GM23338 (cell line): ENCODE data around the gene FAAH. TPM values are rescaled to one million over a fixed set of nuclear protein-coding genes. Genes with fewer than 3 reads are reported as not detected.

ENCODE experiments used
- ATAC-seq: fragments of 200-7000 bp; cut with Tn5 transposase; 3 replicates; pipeline ENCODE4 v1.9.1; 2020
- DNase-seq: peaks from one replicate; pipeline ENCODE4 v3.0.0-alpha.2; 2015; ENCODE audit warnings: low spot score
- H2AFZ ChIP-seq: fragments of 200-600 bp; sonication (generic); 2 replicates; pipeline ENCODE4 v1.8.0; 2016; ENCODE audit warnings: antibody characterized with exemption, mild to moderate bottlenecking, moderate library complexity
- H3F3A ChIP-seq: fragments of 200-600 bp; sonication (generic); replicated peaks from 2 replicates; pipeline ENCODE4 v1.8.0; 2017; ENCODE audit warnings: antibody characterized with exemption, mixed run types, low read depth
- H3K27ac ChIP-seq: fragments of 200-600 bp; sonication (generic); 2 replicates; pipeline ENCODE4 v1.6.1; 2016; ENCODE audit warnings: low read depth
- H3K27me3 ChIP-seq: fragments of 200-600 bp; sonication (generic); 2 replicates; pipeline ENCODE4 v1.8.0; 2016; ENCODE audit warnings: mild to moderate bottlenecking, mixed run types, moderate library complexity; ENCODE audit not compliant: insufficient read depth
- H3K36me3 ChIP-seq: fragments of 200-600 bp; sonication (generic); 2 replicates; pipeline ENCODE4 v1.8.0; 2016; ENCODE audit warnings: mild to moderate bottlenecking; ENCODE audit not compliant: insufficient read depth
- H3K4me1 ChIP-seq: fragments of 200-600 bp; sonication (generic); 2 replicates; pipeline ENCODE4 v1.8.0; 2016; ENCODE audit warnings: mild to moderate bottlenecking, moderate library complexity; ENCODE audit not compliant: insufficient read depth
- H3K4me2 ChIP-seq: fragments of 200-600 bp; sonication (generic); 2 replicates; pipeline ENCODE4 v1.7.1; 2017; ENCODE audit warnings: mixed run types
- H3K4me3 ChIP-seq: fragments of 200-600 bp; sonication (generic); 2 replicates; pipeline ENCODE4 v1.6.1; 2016; ENCODE audit warnings: mixed run types
- H3K79me2 ChIP-seq: fragments of 200-600 bp; sonication (generic); replicated peaks from 2 replicates; pipeline ENCODE4 v1.8.0; 2017; ENCODE audit warnings: mild to moderate bottlenecking; ENCODE audit not compliant: insufficient read depth
- H3K9me2 ChIP-seq: fragments of 200-600 bp; sonication (generic); 2 replicates; pipeline ENCODE4 v1.8.0; 2017; ENCODE audit not compliant: insufficient read depth
- H4K20me1 ChIP-seq: fragments of 200-600 bp; sonication (generic); replicated peaks from 2 replicates; pipeline ENCODE4 v1.8.0; 2017; ENCODE audit warnings: mild to moderate bottlenecking; ENCODE audit not compliant: insufficient read depth
- H3K27ac Mint-ChIP-seq: 2 replicates; pipeline ENCODE4 v1.8.0; 2020; ENCODE audit warnings: inconsistent platforms, mild to moderate bottlenecking, moderate library complexity, mixed read lengths
- H3K27me3 Mint-ChIP-seq: 3 replicates; pipeline ENCODE4 v1.8.0; 2022; ENCODE audit warnings: low read depth, mild to moderate bottlenecking, moderate library complexity, mixed read lengths, inconsistent platforms; ENCODE audit not compliant: insufficient read depth, poor library complexity
- H3K36me3 Mint-ChIP-seq: 3 replicates; pipeline ENCODE4 v1.8.0; 2021; ENCODE audit warnings: low read depth, mild to moderate bottlenecking, inconsistent platforms, moderate library complexity, mixed read lengths
- H3K4me1 Mint-ChIP-seq: 3 replicates; pipeline ENCODE4 v1.8.0; 2020; ENCODE audit warnings: mild to moderate bottlenecking, inconsistent platforms, mixed read lengths
- H3K4me3 Mint-ChIP-seq: 3 replicates; pipeline ENCODE4 v1.8.0; 2021; ENCODE audit warnings: moderate library complexity, mild to moderate bottlenecking, inconsistent platforms, mixed read lengths
- H3K9me3 Mint-ChIP-seq: 3 replicates; pipeline ENCODE4 v1.8.0; 2020; ENCODE audit warnings: moderate library complexity, mild to moderate bottlenecking, inconsistent platforms, mixed read lengths
- CREB1 ChIP-seq: fragments of 250-450 bp; sonication (Bioruptor Pico); IDR thresholded peaks from 2 replicates; pipeline ENCODE4 v1.5.0; 2020; ENCODE audit warnings: low read depth, mild to moderate bottlenecking, moderate library complexity
- EZH2 ChIP-seq: fragments of 200-600 bp; sonication (generic); IDR thresholded peaks from one replicate; pipeline ENCODE4 v1.8.0; 2017; ENCODE audit warnings: antibody characterized with exemption, mild to moderate bottlenecking, low read depth; ENCODE audit not compliant: unreplicated experiment
- EZH2phosphoT487 ChIP-seq: fragments of 200-600 bp; sonication (generic); IDR thresholded peaks from one replicate; pipeline ENCODE4 v1.8.1; 2018; ENCODE audit warnings: antibody characterized with exemption; ENCODE audit not compliant: unreplicated experiment
- JUNB ChIP-seq: IDR thresholded peaks from one replicate; pipeline ENCODE4 v1.6.1; 2016; ENCODE audit warnings: antibody characterized with exemption; ENCODE audit not compliant: unreplicated experiment
- NANOG ChIP-seq: IDR thresholded peaks from 2 replicates; pipeline ENCODE4 v1.6.1; 2016; ENCODE audit warnings: antibody characterized with exemption, borderline replicate concordance
- POLR2AphosphoS5 ChIP-seq: IDR thresholded peaks from 2 replicates; pipeline ENCODE4 v1.6.1; 2016; ENCODE audit warnings: antibody characterized with exemption, low read depth
- STAT1 ChIP-seq: IDR thresholded peaks from one replicate; pipeline ENCODE4 v1.6.1; 2016; ENCODE audit warnings: antibody characterized with exemption; ENCODE audit not compliant: unreplicated experiment
- ZNF114 ChIP-seq: fragments of 250-450 bp; sonication (Bioruptor Pico); IDR thresholded peaks from 2 replicates; pipeline ENCODE4 v1.5.0; 2020; ENCODE audit warnings: mild to moderate bottlenecking, moderate library complexity
- ZNF331 ChIP-seq: fragments of 250-450 bp; sonication (Bioruptor Pico); IDR thresholded peaks from 2 replicates; pipeline ENCODE4 v1.5.0; 2020; ENCODE audit warnings: low read depth, mild to moderate bottlenecking, moderate library complexity
- polyA plus RNA-seq: library from polyadenylated mRNA; unstranded; fragments of >200 nt; fragmentation: Nextera tagmentation; extraction: Ambion mirVana; gene quantifications from 2 replicates; pipeline ENCODE4 v1.2.1, GENCODE V29; 2016
- total RNA-seq: library from RNA; depleted of rRNA; stranded (reverse); fragments of >200 nt; shearing (Covaris generic); gene quantifications from 2 replicates; pipeline ENCODE4 v1.2.3, GENCODE V29; 2014
- TF ChIP-seq, protein P1 (sequence below), 2 experiments: fragments of 200-600 bp in 1 of 2; sonication (generic) in 1 of 2; conservative IDR thresholded peaks; 2 replicates each; pipeline versions ENCODE4 v1.5.1 to v1.6.1; 2016 to 2017; ENCODE audit warnings: antibody characterized with exemption in 2 of 2, low read depth in 2 of 2, mild to moderate bottlenecking in 2 of 2, moderate library complexity in 1 of 2
- TF ChIP-seq, protein P2 (sequence below): IDR thresholded peaks from one replicate; pipeline ENCODE4 v1.6.1; 2018; ENCODE audit warnings: antibody characterized with exemption; ENCODE audit not compliant: unreplicated experiment
- TF ChIP-seq, protein P3 (sequence below): IDR thresholded peaks from 2 replicates; pipeline ENCODE4 v1.6.1; 2016; ENCODE audit warnings: antibody characterized with exemption
- TF ChIP-seq, protein P4 (sequence below): fragments of 250-450 bp; sonication (Bioruptor Pico); IDR thresholded peaks from 2 replicates; pipeline ENCODE4 v1.5.0; 2020; ENCODE audit warnings: mild to moderate bottlenecking, moderate library complexity

FAAH gene
- total and polyA plus RNA-seq, 2 experiments from 2014 or later, result 10.7 to 24.0 TPM

DNA sequence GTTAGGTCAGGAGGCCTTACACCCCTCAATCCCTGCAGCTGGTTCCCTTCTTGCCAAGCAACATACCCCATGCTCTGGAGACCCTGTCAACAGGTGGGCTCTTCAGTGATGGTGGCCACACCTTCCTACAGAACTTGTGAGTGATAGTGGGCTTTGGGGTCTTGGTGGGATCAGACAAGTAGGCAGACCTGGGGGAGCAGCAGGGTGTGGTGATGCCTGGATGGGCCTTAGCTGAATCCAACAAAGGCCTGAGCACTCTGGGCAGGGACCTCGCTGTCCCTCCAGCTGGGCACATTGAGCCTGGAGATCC lies 14.9 kb downstream of the FAAH start:
- Mint-ChIP-seq H3K27ac (no peak overlapping the region), H3K27me3 (peaks cover 24% of the 10 kb centered on the region), H3K9me3 (no peaks in the 10 kb centered on the region; the same call in 2 of the 3 replicates), H3K4me3 (no peak overlapping the region), H3K4me1 (peaks cover 16% of the 10 kb centered on the region), H3K36me3 (no peaks in the 10 kb centered on the region; the same call in 2 of the 3 replicates)
- no peak for TF ChIP-seq STAT1
- TF ChIP-seq, protein P1, sequence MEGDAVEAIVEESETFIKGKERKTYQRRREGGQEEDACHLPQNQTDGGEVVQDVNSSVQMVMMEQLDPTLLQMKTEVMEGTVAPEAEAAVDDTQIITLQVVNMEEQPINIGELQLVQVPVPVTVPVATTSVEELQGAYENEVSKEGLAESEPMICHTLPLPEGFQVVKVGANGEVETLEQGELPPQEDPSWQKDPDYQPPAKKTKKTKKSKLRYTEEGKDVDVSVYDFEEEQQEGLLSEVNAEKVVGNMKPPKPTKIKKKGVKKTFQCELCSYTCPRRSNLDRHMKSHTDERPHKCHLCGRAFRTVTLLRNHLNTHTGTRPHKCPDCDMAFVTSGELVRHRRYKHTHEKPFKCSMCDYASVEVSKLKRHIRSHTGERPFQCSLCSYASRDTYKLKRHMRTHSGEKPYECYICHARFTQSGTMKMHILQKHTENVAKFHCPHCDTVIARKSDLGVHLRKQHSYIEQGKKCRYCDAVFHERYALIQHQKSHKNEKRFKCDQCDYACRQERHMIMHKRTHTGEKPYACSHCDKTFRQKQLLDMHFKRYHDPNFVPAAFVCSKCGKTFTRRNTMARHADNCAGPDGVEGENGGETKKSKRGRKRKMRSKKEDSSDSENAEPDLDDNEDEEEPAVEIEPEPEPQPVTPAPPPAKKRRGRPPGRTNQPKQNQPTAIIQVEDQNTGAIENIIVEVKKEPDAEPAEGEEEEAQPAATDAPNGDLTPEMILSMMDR (conservative IDR thresholded peaks at IDR 0.05; ENCODE audit: low read depth in 2 of 2), result no peak
- TF ChIP-seq EZH2, result no peak
- TF ChIP-seq, protein P2, sequence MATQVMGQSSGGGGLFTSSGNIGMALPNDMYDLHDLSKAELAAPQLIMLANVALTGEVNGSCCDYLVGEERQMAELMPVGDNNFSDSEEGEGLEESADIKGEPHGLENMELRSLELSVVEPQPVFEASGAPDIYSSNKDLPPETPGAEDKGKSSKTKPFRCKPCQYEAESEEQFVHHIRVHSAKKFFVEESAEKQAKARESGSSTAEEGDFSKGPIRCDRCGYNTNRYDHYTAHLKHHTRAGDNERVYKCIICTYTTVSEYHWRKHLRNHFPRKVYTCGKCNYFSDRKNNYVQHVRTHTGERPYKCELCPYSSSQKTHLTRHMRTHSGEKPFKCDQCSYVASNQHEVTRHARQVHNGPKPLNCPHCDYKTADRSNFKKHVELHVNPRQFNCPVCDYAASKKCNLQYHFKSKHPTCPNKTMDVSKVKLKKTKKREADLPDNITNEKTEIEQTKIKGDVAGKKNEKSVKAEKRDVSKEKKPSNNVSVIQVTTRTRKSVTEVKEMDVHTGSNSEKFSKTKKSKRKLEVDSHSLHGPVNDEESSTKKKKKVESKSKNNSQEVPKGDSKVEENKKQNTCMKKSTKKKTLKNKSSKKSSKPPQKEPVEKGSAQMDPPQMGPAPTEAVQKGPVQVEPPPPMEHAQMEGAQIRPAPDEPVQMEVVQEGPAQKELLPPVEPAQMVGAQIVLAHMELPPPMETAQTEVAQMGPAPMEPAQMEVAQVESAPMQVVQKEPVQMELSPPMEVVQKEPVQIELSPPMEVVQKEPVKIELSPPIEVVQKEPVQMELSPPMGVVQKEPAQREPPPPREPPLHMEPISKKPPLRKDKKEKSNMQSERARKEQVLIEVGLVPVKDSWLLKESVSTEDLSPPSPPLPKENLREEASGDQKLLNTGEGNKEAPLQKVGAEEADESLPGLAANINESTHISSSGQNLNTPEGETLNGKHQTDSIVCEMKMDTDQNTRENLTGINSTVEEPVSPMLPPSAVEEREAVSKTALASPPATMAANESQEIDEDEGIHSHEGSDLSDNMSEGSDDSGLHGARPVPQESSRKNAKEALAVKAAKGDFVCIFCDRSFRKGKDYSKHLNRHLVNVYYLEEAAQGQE, result no peak
- no peak for TF ChIP-seq ZNF331
- no peak for TF ChIP-seq EZH2phosphoT487
- TF ChIP-seq, protein P3, sequence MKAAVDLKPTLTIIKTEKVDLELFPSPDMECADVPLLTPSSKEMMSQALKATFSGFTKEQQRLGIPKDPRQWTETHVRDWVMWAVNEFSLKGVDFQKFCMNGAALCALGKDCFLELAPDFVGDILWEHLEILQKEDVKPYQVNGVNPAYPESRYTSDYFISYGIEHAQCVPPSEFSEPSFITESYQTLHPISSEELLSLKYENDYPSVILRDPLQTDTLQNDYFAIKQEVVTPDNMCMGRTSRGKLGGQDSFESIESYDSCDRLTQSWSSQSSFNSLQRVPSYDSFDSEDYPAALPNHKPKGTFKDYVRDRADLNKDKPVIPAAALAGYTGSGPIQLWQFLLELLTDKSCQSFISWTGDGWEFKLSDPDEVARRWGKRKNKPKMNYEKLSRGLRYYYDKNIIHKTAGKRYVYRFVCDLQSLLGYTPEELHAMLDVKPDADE, result no peak
- TF ChIP-seq, protein P4, sequence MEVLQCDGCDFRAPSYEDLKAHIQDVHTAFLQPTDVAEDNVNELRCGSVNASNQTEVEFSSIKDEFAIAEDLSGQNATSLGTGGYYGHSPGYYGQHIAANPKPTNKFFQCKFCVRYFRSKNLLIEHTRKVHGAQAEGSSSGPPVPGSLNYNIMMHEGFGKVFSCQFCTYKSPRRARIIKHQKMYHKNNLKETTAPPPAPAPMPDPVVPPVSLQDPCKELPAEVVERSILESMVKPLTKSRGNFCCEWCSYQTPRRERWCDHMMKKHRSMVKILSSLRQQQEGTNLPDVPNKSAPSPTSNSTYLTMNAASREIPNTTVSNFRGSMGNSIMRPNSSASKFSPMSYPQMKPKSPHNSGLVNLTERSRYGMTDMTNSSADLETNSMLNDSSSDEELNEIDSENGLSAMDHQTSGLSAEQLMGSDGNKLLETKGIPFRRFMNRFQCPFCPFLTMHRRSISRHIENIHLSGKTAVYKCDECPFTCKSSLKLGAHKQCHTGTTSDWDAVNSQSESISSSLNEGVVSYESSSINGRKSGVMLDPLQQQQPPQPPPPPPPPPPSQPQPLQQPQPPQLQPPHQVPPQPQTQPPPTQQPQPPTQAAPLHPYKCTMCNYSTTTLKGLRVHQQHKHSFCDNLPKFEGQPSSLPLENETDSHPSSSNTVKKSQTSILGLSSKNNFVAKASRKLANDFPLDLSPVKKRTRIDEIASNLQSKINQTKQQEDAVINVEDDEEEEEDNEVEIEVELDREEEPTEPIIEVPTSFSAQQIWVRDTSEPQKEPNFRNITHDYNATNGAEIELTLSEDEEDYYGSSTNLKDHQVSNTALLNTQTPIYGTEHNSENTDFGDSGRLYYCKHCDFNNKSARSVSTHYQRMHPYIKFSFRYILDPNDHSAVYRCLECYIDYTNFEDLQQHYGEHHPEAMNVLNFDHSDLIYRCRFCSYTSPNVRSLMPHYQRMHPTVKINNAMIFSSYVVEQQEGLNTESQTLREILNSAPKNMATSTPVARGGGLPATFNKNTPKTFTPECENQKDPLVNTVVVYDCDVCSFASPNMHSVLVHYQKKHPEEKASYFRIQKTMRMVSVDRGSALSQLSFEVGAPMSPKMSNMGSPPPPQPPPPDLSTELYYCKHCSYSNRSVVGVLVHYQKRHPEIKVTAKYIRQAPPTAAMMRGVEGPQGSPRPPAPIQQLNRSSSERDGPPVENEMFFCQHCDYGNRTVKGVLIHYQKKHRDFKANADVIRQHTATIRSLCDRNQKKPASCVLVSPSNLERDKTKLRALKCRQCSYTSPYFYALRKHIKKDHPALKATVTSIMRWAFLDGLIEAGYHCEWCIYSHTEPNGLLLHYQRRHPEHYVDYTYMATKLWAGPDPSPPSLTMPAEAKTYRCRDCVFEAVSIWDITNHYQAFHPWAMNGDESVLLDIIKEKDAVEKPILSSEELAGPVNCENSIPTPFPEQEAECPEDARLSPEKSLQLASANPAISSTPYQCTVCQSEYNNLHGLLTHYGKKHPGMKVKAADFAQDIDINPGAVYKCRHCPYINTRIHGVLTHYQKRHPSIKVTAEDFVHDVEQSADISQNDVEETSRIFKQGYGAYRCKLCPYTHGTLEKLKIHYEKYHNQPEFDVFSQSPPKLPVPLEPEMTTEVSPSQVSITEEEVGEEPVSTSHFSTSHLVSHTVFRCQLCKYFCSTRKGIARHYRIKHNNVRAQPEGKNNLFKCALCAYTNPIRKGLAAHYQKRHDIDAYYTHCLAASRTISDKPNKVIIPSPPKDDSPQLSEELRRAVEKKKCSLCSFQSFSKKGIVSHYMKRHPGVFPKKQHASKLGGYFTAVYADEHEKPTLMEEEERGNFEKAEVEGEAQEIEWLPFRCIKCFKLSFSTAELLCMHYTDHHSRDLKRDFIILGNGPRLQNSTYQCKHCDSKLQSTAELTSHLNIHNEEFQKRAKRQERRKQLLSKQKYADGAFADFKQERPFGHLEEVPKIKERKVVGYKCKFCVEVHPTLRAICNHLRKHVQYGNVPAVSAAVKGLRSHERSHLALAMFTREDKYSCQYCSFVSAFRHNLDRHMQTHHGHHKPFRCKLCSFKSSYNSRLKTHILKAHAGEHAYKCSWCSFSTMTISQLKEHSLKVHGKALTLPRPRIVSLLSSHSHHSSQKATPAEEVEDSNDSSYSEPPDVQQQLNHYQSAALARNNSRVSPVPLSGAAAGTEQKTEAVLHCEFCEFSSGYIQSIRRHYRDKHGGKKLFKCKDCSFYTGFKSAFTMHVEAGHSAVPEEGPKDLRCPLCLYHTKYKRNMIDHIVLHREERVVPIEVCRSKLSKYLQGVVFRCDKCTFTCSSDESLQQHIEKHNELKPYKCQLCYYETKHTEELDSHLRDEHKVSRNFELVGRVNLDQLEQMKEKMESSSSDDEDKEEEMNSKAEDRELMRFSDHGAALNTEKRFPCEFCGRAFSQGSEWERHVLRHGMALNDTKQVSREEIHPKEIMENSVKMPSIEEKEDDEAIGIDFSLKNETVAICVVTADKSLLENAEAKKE (CRISPR knock-in tag), result no peak
- TF ChIP-seq ZNF114 (CRISPR knock-in tag), result no peak
- no peak for TF ChIP-seq JUNB
- TF ChIP-seq NANOG, result no peak
- TF ChIP-seq CREB1 (CRISPR knock-in tag), result no peak
- TF ChIP-seq POLR2AphosphoS5, result no peak
- H3F3A ChIP-seq, result no peaks in the 10 kb centered on the region
- no peaks in the 10 kb centered on the region for H3K9me2 ChIP-seq
- H4K20me1 ChIP-seq, result no peaks in the 10 kb centered on the region
- no peak overlapping the region for H3K27ac ChIP-seq
- DNase-seq, result no peak
- H3K4me3 ChIP-seq, result no peak overlapping the region
- peaks cover 16% of the 10 kb centered on the region for H3K4me1 ChIP-seq
- ATAC-seq, result no peak
- no peaks in the 10 kb centered on the region; the same call in 1 of the 2 replicates for H3K36me3 ChIP-seq
- no peak overlapping the region for H2AFZ ChIP-seq
- H3K79me2 ChIP-seq, result no peaks in the 10 kb centered on the region
- H3K27me3 ChIP-seq, result no peaks in the 10 kb centered on the region
- no peak overlapping the region for H3K4me2 ChIP-seq
